HG02938 (cell line): ENCODE measurements around the gene TRAK2.
A peak's percentile ranks its signal among the peaks of the same experiment; 100 is the strongest.
"Not testable (repeated sequence)": the region's sequence is repeated elsewhere in the genome, so short reads cannot be mapped to it uniquely, and the experiment has no call there.

ENCODE experiments used
- ATAC-seq: cut with Tn5 transposase; IDR thresholded peaks from one replicate; pipeline ENCODE4 v1.9.1; 2021; ENCODE audit warnings: mild to moderate bottlenecking, moderate library complexity; ENCODE audit not compliant: unreplicated experiment

TRAK2 gene

GRCh38 chr2:201451292-201452057, at the start of gene TRAK2, which contains the start of gene STRADB:
Gene TRAK2 (minus strand): TSS chr2:201451458. CDS start chr2:201420507, 30,951 bp downstream.
Gene STRADB (plus strand): TSS chr2:201451740. CDS start chr2:201454841, 3,101 bp downstream.
- ATAC-seq, result peak; percentile 97

GRCh38 chr2:201500534-201500933, 49.3 kb upstream of the TRAK2 start:
- ATAC-seq, result no peak

- no peak for ATAC-seq
These were observed 45.5 kb upstream of the TRAK2 start for GRCh38 chr2:201496785-201497184.

- no peak for ATAC-seq
These were observed 39.0 kb upstream of the TRAK2 start for GRCh38 chr2:201490291-201490690.

GRCh38 chr2:201484805-201485204, 33.5 kb upstream of the TRAK2 start:
- ATAC-seq, result no peak

GRCh38 chr2:201483758-201484157, 32.5 kb upstream of the TRAK2 start:
- ATAC-seq, result not testable (repeated sequence)

- no peak for ATAC-seq
These were observed 32.1 kb upstream of the TRAK2 start for GRCh38 chr2:201483342-201483741.

- ATAC-seq, result no peak
These were observed 31.3 kb upstream of the TRAK2 start for GRCh38 chr2:201482543-201482942.

GRCh38 chr2:201472411-201472810, 21.2 kb upstream of the TRAK2 start:
- no peak for ATAC-seq

- ATAC-seq, result no peak
These were observed 20.6 kb upstream of the TRAK2 start for GRCh38 chr2:201471732-201472393.

GRCh38 chr2:201470821-201471731, 19.8 kb upstream of the TRAK2 start:
- no peak for ATAC-seq

- ATAC-seq, result no peak
These were observed 16.4 kb upstream of the TRAK2 start for GRCh38 chr2:201467666-201468065.

- ATAC-seq, result no peak
These were observed 14.9 kb upstream of the TRAK2 start for GRCh38 chr2:201466050-201466675.

GRCh38 chr2:201465524-201465971, 14.3 kb upstream of the TRAK2 start:
- no peak for ATAC-seq

GRCh38 chr2:201464547-201464946, 13.3 kb upstream of the TRAK2 start:
- ATAC-seq, result no peak

GRCh38 chr2:201460532-201460931, 9.3 kb upstream of the TRAK2 start:
- ATAC-seq, result no peak

GRCh38 chr2:201458381-201458780, 7.1 kb upstream of the TRAK2 start:
- no peak for ATAC-seq

GRCh38 chr2:201452922-201453643, 1.8 kb upstream of the TRAK2 start:
- ATAC-seq, result no peak

GRCh38 chr2:201452058-201452921, 1.0 kb upstream of the TRAK2 start:
- no peak for ATAC-seq
